Measurements from ENCODE around the gene TPT1.
"Not testable (repeated sequence)": the region's sequence is repeated elsewhere in the genome, so short reads cannot be mapped to it uniquely, and the experiment has no call there.

TPT1 gene

GRCh38 chr13:45303866-45304265 is 37.1 kb downstream of the TPT1 start:
- in situ Hi-C loops (cut with MboI; ENCODE audit: low sequenced_read_pairs): no loop called here

GRCh38 chr13:45303026-45303425 is 38.0 kb downstream of the TPT1 start:
- in situ Hi-C loops (cut with MboI; ENCODE audit: low sequenced_read_pairs): no loop called here

- in situ Hi-C loops (cut with MboI; ENCODE audit: low sequenced_read_pairs): no loop called here
Observed at GRCh38 chr13:45302507-45302906, 38.5 kb downstream of the TPT1 start.

GRCh38 chr13:45301263-45301662 is 39.7 kb downstream of the TPT1 start:
- in situ Hi-C loops (cut with MboI; ENCODE audit: low sequenced_read_pairs): no loop called here

- in situ Hi-C loops (cut with MboI; ENCODE audit: low sequenced_read_pairs): no loop called here
Observed at GRCh38 chr13:45300190-45300985, 40.6 kb downstream of the TPT1 start.

GRCh38 chr13:45299194-45299593 is 41.8 kb downstream of the TPT1 start:
- in situ Hi-C loops (cut with MboI; ENCODE audit: low sequenced_read_pairs): no loop called here

GRCh38 chr13:45298550-45298949 is 42.4 kb downstream of the TPT1 start:
- in situ Hi-C loops (cut with MboI; ENCODE audit: low sequenced_read_pairs): not testable (repeated sequence)

- in situ Hi-C loops (cut with MboI; ENCODE audit: low sequenced_read_pairs): no loop called here
Observed at GRCh38 chr13:45298206-45298505, 42.8 kb downstream of the TPT1 start.

GRCh38 chr13:45297456-45298205 is 43.4 kb downstream of the TPT1 start:
- in situ Hi-C loops (cut with MboI; ENCODE audit: low sequenced_read_pairs): no loop called here

- in situ Hi-C loops (cut with MboI; ENCODE audit: low sequenced_read_pairs): no loop called here
Observed at GRCh38 chr13:45296259-45296658, 44.7 kb downstream of the TPT1 start.

- in situ Hi-C loops (cut with MboI; ENCODE audit: low sequenced_read_pairs): no loop called here
Observed at GRCh38 chr13:45295536-45295935, 45.4 kb downstream of the TPT1 start.

GRCh38 chr13:45292176-45292575 is 48.8 kb downstream of the TPT1 start:
- in situ Hi-C loops (cut with MboI; ENCODE audit: low sequenced_read_pairs): no loop called here

- in situ Hi-C loops (cut with MboI; ENCODE audit: low sequenced_read_pairs): no loop called here
Observed at GRCh38 chr13:45289936-45290563, 50.9 kb downstream of the TPT1 start.

All from hTERT RPE-1 (cell line).